Smooth muscle cell (in vitro differentiated cells): ENCODE results near the gene MYH14. TPM values are rescaled to one million over a fixed set of nuclear protein-coding genes. Genes with fewer than 3 reads are reported as not detected.

Experiments
- DNase-seq: peaks from one replicate; lab custom pipeline; 2025; ENCODE audit not compliant: unreplicated experiment; lab: John Stamatoyannopoulos, UW
- H2AFZ ChIP-seq: fragments of 200-600 bp; sonication (generic); 2 replicates; pipeline ENCODE4 v1.6.0; 2016; ENCODE audit warnings: antibody characterized with exemption, low read depth, mild to moderate bottlenecking
- H3F3A ChIP-seq: fragments of 200-600 bp; sonication (generic); 2 replicates; pipeline ENCODE4 v1.6.0; 2017; ENCODE audit warnings: antibody characterized with exemption, low read depth
- H3K27ac ChIP-seq: fragments of 200-600 bp; sonication (generic); 2 replicates; pipeline ENCODE4 v1.5.1; 2016; ENCODE audit warnings: low read depth, mild to moderate bottlenecking
- H3K27me3 ChIP-seq: fragments of 200-600 bp; sonication (generic); 2 replicates; pipeline ENCODE4 v1.6.1; 2016; ENCODE audit warnings: low read depth, mild to moderate bottlenecking
- H3K36me3 ChIP-seq: fragments of 200-600 bp; sonication (generic); 2 replicates; pipeline ENCODE4 v1.5.1; 2016; ENCODE audit warnings: low read depth
- H3K4me1 ChIP-seq: fragments of 200-600 bp; sonication (generic); 2 replicates; pipeline ENCODE4 v1.5.1; 2016; ENCODE audit warnings: low read depth
- H3K4me2 ChIP-seq: fragments of 200-600 bp; sonication (generic); 2 replicates; pipeline ENCODE4 v1.6.0; 2016; ENCODE audit warnings: mild to moderate bottlenecking
- H3K4me3 ChIP-seq: fragments of 200-600 bp; sonication (generic); 2 replicates; pipeline ENCODE4 v1.5.1; 2016; ENCODE audit warnings: mild to moderate bottlenecking
- H3K79me2 ChIP-seq: fragments of 200-600 bp; sonication (generic); 2 replicates; pipeline ENCODE4 v1.6.0; 2016; ENCODE audit warnings: low read depth, mild to moderate bottlenecking
- H3K9ac ChIP-seq: fragments of 200-600 bp; sonication (generic); 2 replicates; pipeline ENCODE4 v1.6.0; 2016; ENCODE audit warnings: low read depth
- H3K9me3 ChIP-seq: fragments of 200-600 bp; sonication (generic); replicated peaks from 2 replicates; pipeline ENCODE4 v1.5.1; 2016; ENCODE audit warnings: low read depth
- H4K20me1 ChIP-seq: fragments of 200-600 bp; sonication (generic); 2 replicates; pipeline ENCODE4 v1.6.0; 2016; ENCODE audit warnings: low read depth
- CTCF ChIP-seq: fragments of 200-600 bp; sonication (generic); IDR thresholded peaks from 2 replicates; pipeline ENCODE4 v1.5.1; 2017; ENCODE audit warnings: borderline replicate concordance, mild to moderate bottlenecking, antibody characterized with exemption; ENCODE audit not compliant: insufficient read depth, poor library complexity, severe bottlenecking
- WGBS: methylation state at CpG from one replicate; pipeline ENCODE4 v1.1.7; 2016; ENCODE audit warnings: low lambda C conversion rate; 5-methylcytosine and 5-hydroxymethylcytosine counted together
- polyA plus RNA-seq: library from polyadenylated mRNA; unstranded; fragments of >200 nt; fragmentation: Nextera tagmentation; extraction: Ambion mirVana; gene quantifications from 2 replicates; pipeline ENCODE4 v1.2.1, GENCODE V29; 2016
- total RNA-seq: library from RNA; depleted of rRNA; stranded (reverse); fragments of >200 nt; gene quantifications from 2 replicates; pipeline ENCODE4 v1.2.3, GENCODE V29; 2014

The MYH14 gene
- total and polyA plus RNA-seq, 2 experiments from 2014 or later: 7.5 to 30.6 TPM

GRCh38 chr19:50263176-50263575, 59.8 kb downstream of the MYH14 start:
- WGBS: 94% methylated on average over 8 of the region's 8 CpGs
- Histone ChIP-seq H3K9me3 (no peaks in the 10 kb centered on the region), H3F3A (no peaks in the 10 kb centered on the region), H3K36me3 (no peaks in the 10 kb centered on the region), H3K79me2 (no peaks in the 10 kb centered on the region), H3K4me1 (no peaks in the 10 kb centered on the region), H3K9ac (no peak overlapping the region), H3K4me2 (no peak overlapping the region), H3K27me3 (no peaks in the 10 kb centered on the region), H4K20me1 (no peaks in the 10 kb centered on the region), H3K4me3 (no peak overlapping the region), H3K27ac (no peak overlapping the region), H2AFZ (no peak overlapping the region)
- no peak for DNase-seq
- TF ChIP-seq CTCF: no peak

- TF ChIP-seq CTCF: no peak
- Histone ChIP-seq H3K27ac (no peak overlapping the region), H3K9me3 (no peaks in the 10 kb centered on the region), H3K4me2 (no peak overlapping the region), H4K20me1 (no peaks in the 10 kb centered on the region), H3F3A (no peaks in the 10 kb centered on the region), H3K4me3 (no peak overlapping the region), H3K9ac (no peak overlapping the region), H3K27me3 (no peaks in the 10 kb centered on the region), H3K4me1 (no peaks in the 10 kb centered on the region), H3K79me2 (no peaks in the 10 kb centered on the region), H3K36me3 (no peaks in the 10 kb centered on the region), H2AFZ (no peak overlapping the region)
- WGBS: 77% methylated on average over 8 of the region's 8 CpGs
- no peak for DNase-seq
These were observed 61.2 kb downstream of the MYH14 start for GRCh38 chr19:50264483-50265186.

GRCh38 chr19:50266041-50266440, 62.6 kb downstream of the MYH14 start:
- H2AFZ ChIP-seq: no peak overlapping the region
- no peaks in the 10 kb centered on the region for H3K79me2 ChIP-seq
- H3K36me3 ChIP-seq: no peaks in the 10 kb centered on the region
- no peak for TF ChIP-seq CTCF
- H3K27me3 ChIP-seq: no peaks in the 10 kb centered on the region
- no peaks in the 10 kb centered on the region for H3K9me3 ChIP-seq
- no peaks in the 10 kb centered on the region for H4K20me1 ChIP-seq
- no peak overlapping the region for H3K4me3 ChIP-seq
- H3K4me1 ChIP-seq: no peaks in the 10 kb centered on the region
- 94% methylated on average over 8 of the region's 8 CpGs for WGBS
- no peak overlapping the region for H3K27ac ChIP-seq
- H3F3A ChIP-seq: no peaks in the 10 kb centered on the region
- no peak overlapping the region for H3K4me2 ChIP-seq
- no peak for DNase-seq
- H3K9ac ChIP-seq: no peak overlapping the region

- TF ChIP-seq CTCF: no peak
- Histone ChIP-seq H3K27me3 (no peaks in the 10 kb centered on the region), H4K20me1 (no peaks in the 10 kb centered on the region), H3K27ac (no peak overlapping the region), H3K9ac (no peak overlapping the region), H3F3A (no peaks in the 10 kb centered on the region), H2AFZ (no peak overlapping the region), H3K4me3 (no peak overlapping the region), H3K79me2 (no peaks in the 10 kb centered on the region), H3K9me3 (no peaks in the 10 kb centered on the region), H3K36me3 (no peaks in the 10 kb centered on the region), H3K4me2 (no peak overlapping the region), H3K4me1 (no peaks in the 10 kb centered on the region)
- no peak for DNase-seq
- WGBS: 35% methylated on average over 8 of the region's 20 CpGs
These were observed 63.5 kb downstream of the MYH14 start for GRCh38 chr19:50266896-50267295.
